Stimulated activated CD4-positive, alpha-beta T cell treated with anti-CD3 and anti-CD28 coated beads, Interleukin-12 subunit alpha, Interleukin-12 subunit beta, amount 100 ng/mL, for 48 hours (primary cell): ENCODE measurements around the gene PCA3.
"Not testable (repeated sequence)": the region's sequence is repeated elsewhere in the genome, so short reads cannot be mapped to it uniquely, and the experiment has no call there.

ENCODE experiments used
- DNase-seq, 3 donors: peaks; one replicate each; pipeline ENCODE4 v3.0.0-alpha.2; 2020; ENCODE audit warnings: low read depth in 2 of 3, low spot score in 1 of 3

The PCA3 gene

GRCh38 chr9:76764138-76764537 is at the start of gene PCA3:
Gene PCA3 (plus strand): TSS chr9:76764438.
- no peak for DNase-seq

- DNase-seq: no peak
Measured at GRCh38 chr9:76716085-76716672, 48.1 kb upstream of the PCA3 start.

GRCh38 chr9:76717176-76717575 is 47.1 kb upstream of the PCA3 start:
- no peak for DNase-seq

GRCh38 chr9:76717613-76718012 is 46.6 kb upstream of the PCA3 start:
- no peak for DNase-seq

- DNase-seq: no peak
Measured at GRCh38 chr9:76718166-76718565, 46.1 kb upstream of the PCA3 start.

GRCh38 chr9:76720245-76720644 is 44.0 kb upstream of the PCA3 start:
- no peak for DNase-seq

GRCh38 chr9:76725011-76725546 is 39.2 kb upstream of the PCA3 start:
- DNase-seq: no peak

GRCh38 chr9:76725885-76726284 is 38.4 kb upstream of the PCA3 start:
- DNase-seq: no peak

- no peak for DNase-seq
Measured at GRCh38 chr9:76729116-76729515, 35.1 kb upstream of the PCA3 start.

- DNase-seq: no peak
Measured at GRCh38 chr9:76729980-76730737, 34.1 kb upstream of the PCA3 start.

- no peak for DNase-seq
Measured at GRCh38 chr9:76730801-76731200, 33.4 kb upstream of the PCA3 start.

GRCh38 chr9:76732341-76732958 is 31.8 kb upstream of the PCA3 start:
- no peak for DNase-seq

- DNase-seq: no peak
Measured at GRCh38 chr9:76733096-76733495, 31.1 kb upstream of the PCA3 start.

GRCh38 chr9:76734716-76735115 is 29.5 kb upstream of the PCA3 start:
- DNase-seq: no peak

GRCh38 chr9:76737154-76737902 is 26.9 kb upstream of the PCA3 start:
- no peak for DNase-seq

GRCh38 chr9:76738402-76738801 is 25.8 kb upstream of the PCA3 start:
- DNase-seq: no peak

GRCh38 chr9:76741524-76741923 is 22.7 kb upstream of the PCA3 start:
- no peak for DNase-seq

- DNase-seq: not testable (repeated sequence)
Measured at GRCh38 chr9:76742890-76743289, 21.3 kb upstream of the PCA3 start.

GRCh38 chr9:76743931-76744330 is 20.3 kb upstream of the PCA3 start:
- no peak for DNase-seq

- no peak for DNase-seq
Measured at GRCh38 chr9:76744336-76744735, 19.9 kb upstream of the PCA3 start.

- no peak for DNase-seq
Measured at GRCh38 chr9:76751001-76751400, 13.2 kb upstream of the PCA3 start.

- DNase-seq: no peak
Measured at GRCh38 chr9:76756268-76756640, 8.0 kb upstream of the PCA3 start.
